GM19193 (cell line): ENCODE data around the gene EPO.

Experiments
- POLR2A ChIP-seq: IDR thresholded peaks from 4 replicates; pipeline ENCODE4 v1.6.1; 2011; ENCODE audit not compliant: insufficient read depth, insufficient read length; ENCODE audit errors: extremely low read depth

The EPO gene

GRCh38 chr7:100689230-100690135, 30.8 kb upstream of the EPO start:
- no peak for TF ChIP-seq POLR2A

GRCh38 chr7:100691676-100692577, 28.3 kb upstream of the EPO start:
- TF ChIP-seq POLR2A, result no peak

DNA sequence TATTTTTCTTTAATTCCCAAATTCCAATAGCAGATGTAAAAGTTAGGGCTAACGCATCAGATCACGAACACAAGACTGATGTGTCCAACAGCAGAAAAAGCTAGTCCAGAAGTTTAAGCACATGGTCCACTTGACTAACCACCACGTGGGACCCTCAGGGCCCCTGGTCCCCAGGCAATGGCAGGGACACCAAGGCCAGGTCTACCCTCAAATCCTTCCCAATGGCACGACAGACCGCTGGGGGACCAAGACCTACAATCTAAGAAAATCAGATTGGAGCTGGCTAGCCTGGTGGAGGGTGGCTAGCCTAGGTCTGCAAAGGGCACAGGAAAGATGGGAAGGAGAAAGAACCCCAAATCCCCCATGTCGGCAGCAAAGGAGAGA, 27.7 kb upstream of the EPO start:
- no peak for TF ChIP-seq POLR2A

DNA sequence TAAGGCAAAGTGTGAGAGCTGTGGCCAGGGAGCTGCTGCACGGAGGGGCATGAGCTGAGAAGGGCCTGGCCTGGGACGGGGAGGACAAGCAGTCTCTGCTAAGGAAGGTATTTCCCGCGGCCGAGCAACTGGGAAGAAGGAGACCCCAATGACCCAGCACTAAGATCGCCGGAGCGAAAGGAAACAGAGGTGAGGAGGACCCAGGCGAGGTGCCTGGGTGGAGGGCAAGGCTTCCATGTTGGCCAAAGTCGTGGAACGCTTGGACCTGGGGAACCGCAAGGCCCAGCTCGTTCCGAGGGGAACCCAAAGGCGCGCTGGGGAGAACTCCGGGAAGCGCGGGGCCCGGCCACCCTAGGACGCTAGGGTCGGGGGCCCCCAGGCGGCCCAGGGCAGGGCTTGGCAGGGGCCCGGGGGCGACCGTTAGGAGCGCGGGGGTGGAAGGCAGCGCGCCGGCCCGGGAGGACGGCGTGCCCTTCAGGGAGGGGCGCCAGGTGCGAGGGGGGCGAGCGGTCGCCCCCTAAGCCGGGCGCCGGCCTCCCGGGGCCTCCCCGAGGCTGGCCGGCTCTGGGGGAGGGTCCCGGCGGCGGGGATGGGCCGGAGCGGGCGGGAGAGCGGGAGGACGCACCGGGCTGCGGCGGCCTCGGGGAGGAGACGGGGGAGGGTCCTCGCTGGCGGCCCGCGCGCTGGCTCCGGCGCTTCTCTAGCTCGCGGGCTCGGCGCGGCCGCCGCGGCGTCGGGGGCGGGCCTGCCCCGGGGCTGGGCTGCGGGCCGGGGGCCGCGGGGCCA, 26.8 kb upstream of the EPO start:
- TF ChIP-seq POLR2A, result no peak

- no peak for TF ChIP-seq POLR2A
Observed at GRCh38 chr7:100694098-100694745, 26.0 kb upstream of the EPO start, which contains the start of gene GIGYF1. Gene GIGYF1 (minus strand): TSS chr7:100694250. CDS start chr7:100688238, 6,012 bp downstream.

DNA sequence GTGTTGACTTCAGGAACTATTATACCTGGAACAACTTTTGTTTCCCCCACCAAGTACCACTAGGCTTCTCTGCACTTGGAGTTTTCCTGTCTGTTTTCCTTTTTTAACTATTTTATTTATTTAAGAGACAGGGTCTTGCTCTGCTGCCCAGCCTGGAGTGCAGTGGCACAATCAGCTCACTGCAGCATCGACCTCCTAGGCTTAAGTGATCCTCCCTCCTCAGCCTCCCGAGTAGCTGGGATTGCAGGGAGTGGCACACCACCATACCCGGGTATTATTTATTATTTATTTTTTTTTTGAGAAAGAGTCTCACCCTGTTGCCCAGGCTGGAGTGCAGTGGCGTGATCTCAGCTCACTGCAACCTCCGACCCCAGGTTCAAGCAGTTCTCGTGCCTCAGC, 24.1 kb upstream of the EPO start:
- TF ChIP-seq POLR2A, result no peak

DNA sequence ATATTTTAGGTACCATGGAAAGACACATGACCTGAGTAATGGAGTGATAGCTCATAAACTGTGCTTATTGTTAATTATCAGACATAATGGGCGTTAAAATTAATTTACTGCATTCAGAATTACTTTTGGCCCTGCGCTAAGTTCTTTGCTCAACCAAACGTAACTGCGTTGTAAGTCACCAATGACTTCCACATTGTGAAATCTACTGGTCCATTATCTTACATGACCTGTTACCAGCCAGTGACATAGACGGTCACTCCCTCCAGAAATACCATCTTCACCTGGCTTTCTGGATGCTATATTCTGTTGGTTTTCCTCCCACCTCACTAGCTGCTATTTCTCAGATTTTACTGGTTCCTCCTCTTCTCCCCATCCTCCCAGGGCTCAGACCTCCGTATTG, 21.2 kb upstream of the EPO start:
- TF ChIP-seq POLR2A, result no peak

- no peak for TF ChIP-seq POLR2A
Observed at GRCh38 chr7:100705320-100705752, 14.9 kb upstream of the EPO start.

DNA sequence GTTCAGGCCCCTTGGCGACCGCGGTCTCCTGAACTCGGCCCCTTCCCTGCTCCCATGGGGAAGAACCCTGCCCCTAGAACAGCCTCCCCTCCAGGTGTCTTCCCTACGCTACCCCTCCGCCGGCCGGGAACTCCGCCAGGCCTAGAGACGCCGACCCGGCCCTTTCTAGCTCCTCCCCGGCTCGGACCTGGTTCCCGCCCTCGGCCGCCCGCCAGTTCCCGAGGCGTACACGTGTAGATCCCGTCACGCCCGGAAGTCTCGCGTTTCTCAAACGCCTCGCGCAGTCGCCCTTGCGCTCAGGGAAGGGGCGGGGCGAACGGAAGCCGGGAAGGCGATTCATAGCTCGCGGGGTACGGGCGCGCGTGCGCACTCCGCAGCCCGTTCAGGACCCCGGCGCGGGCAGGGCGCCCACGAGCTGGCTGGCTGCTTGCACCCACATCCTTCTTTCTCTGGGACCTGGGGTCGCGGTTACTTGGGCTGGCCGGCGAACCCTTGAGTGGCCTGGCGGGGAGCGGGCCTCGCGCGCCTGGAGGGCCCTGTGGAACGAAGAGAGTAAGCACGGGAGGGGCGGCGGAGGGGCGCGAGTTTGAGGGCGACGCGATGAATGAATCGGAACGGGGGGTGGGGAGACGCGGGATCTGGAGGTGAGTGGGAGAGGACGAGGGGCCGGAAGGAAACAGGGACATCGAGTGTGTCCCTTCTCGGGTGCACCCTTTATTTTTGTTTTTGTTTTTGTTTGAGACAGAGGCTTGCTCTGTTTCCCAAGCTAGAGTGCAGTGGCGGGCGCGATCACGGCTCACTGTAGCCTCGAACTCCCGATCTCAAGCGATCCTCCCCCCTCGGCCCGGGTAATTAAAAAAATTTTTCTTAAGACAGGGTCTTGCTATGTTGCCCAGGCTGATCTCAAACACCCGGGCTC, 14.3 kb upstream of the EPO start, which contains the start of gene POP7:
POP7 (plus strand) TSS at position 369 of the 919 bp plus-strand sequence. CDS start 710 bp downstream, outside the sequence.
- TF ChIP-seq POLR2A, result peak; percentile 87

DNA sequence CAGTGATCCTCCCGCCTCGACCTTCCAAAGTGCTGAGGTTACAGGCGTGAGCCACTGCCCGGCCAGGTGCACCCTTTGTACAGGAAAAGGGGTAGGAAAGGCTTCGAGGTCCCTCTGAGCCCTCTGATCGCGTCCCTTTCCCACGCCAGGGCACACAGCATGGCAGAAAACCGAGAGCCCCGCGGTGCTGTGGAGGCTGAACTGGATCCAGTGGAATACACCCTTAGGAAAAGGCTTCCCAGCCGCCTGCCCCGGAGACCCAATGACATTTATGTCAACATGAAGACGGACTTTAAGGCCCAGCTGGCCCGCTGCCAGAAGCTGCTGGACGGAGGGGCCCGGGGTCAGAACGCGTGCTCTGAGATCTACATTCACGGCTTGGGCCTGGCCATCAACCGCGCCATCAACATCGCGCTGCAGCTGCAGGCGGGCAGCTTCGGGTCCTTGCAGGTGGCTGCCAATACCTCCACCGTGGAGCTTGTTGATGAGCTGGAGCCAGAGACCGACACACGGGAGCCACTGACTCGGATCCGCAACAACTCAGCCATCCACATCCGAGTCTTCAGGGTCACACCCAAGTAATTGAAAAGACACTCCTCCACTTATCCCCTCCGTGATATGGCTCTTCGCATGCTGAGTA, 13.5 kb upstream of the EPO start:
- TF ChIP-seq POLR2A, result no peak

DNA sequence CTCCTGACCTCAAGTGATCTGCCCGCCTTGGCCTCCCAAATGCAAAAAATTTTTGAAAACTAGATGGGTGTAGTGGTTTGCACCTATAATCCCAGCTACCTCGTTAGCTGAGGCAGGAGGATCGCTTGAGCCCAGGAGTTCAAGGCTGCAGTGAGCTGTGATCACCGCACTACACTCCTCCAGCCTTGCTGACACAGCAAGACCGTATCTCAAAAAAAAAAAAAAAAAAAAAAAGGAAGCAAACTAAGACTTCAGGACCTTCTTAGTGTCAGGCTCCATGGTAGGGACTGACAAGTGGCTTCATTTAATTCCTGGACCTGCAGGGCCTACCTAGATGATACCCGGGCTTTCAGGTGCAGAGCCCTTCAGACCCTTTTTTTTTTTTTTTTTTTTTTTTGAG, 11.9 kb upstream of the EPO start:
- no peak for TF ChIP-seq POLR2A

- no peak for TF ChIP-seq POLR2A
Observed at GRCh38 chr7:100710452-100710851, 9.8 kb upstream of the EPO start.

DNA sequence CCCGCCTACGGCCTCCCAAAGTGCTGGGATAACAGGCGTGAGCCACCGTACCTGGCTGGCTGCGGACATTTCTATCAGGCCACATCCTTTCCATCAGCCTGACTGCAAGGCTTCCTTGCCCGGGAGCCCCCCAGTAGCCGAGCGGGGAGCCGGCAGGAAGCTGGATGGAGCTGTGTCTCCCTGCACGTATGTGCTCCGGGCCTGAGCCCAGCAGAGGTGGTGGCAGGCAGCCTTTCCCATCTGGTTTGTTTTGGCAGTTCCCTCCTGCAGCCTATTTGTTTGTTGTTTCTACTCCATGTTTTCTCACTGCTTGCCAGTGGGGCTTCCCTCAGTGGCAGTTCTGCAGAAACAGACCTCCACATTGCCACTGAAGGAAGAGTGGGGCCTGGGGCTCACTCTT, 8.9 kb upstream of the EPO start:
- no peak for TF ChIP-seq POLR2A
